H1 (cell line): Measurements from ENCODE around the gene STIM1. TPM values are rescaled to one million over a fixed set of nuclear protein-coding genes. Genes with fewer than 3 reads are reported as not detected.

Source experiments
- CTCF ChIA-PET: fragments of 300-600 bp; sonication (Branson Sonifier 250); formaldehyde crosslinking; loops from one replicate; lab custom pipeline; 2021; ENCODE audit not compliant: partially characterized antibody; lab: Charles Lee
- POLR2A ChIA-PET: fragments of 300-600 bp; sonication (Branson Sonifier 250); formaldehyde crosslinking; loops from one replicate; lab custom pipeline; 2021; ENCODE audit warnings: inconsistent platforms; ENCODE audit not compliant: partially characterized antibody; lab: Charles Lee
- DNase-seq, 2 experiments: peaks; one replicate each; pipeline versions ENCODE4 v3.0.0 to v3.0.0-alpha.2; 2010 to 2022; ENCODE audit warnings: low spot score in 2 of 2, low read depth in 1 of 2, mixed read lengths in 1 of 2
- FAIRE-seq: peaks from 2 replicates; lab custom pipeline; 2011; peaks lifted over from hg19 to GRCh38; lab: Jason Lieb, UNC
- H2AFZ ChIP-seq: 2 replicates; pipeline ENCODE4 v1.8.1; 2012; ENCODE audit warnings: low read length, inconsistent platforms
- H2AK5ac ChIP-seq: 2 replicates; pipeline ENCODE4 v1.6.1; 2013; ENCODE audit warnings: low read depth, low read length
- H2BK120ac ChIP-seq: replicated peaks from 2 replicates; pipeline ENCODE3; 2013; ENCODE audit warnings: low read depth, low read length, inconsistent platforms
- H2BK12ac ChIP-seq: 2 replicates; pipeline ENCODE4 v1.6.1; 2013; ENCODE audit warnings: low read depth, low read length
- H2BK15ac ChIP-seq: 2 replicates; pipeline ENCODE4 v1.6.1; 2013; ENCODE audit warnings: low read length
- H2BK20ac ChIP-seq: 2 replicates; pipeline ENCODE4 v1.6.1; 2013; ENCODE audit warnings: low read length
- H2BK5ac ChIP-seq: 2 replicates; pipeline ENCODE4 v1.6.1; 2013; ENCODE audit warnings: low read depth, low read length
- H3K14ac ChIP-seq: 2 replicates; pipeline ENCODE4 v1.6.1; 2013; ENCODE audit warnings: inconsistent platforms; ENCODE audit not compliant: insufficient read length
- H3K18ac ChIP-seq: 2 replicates; pipeline ENCODE4 v1.6.1; 2013; ENCODE audit warnings: low read length; ENCODE audit errors: extremely low read depth
- H3K23ac ChIP-seq: 2 replicates; pipeline ENCODE4 v1.6.1; 2013; ENCODE audit warnings: inconsistent platforms; ENCODE audit not compliant: insufficient read length
- H3K23me2 ChIP-seq: 2 replicates; pipeline ENCODE4 v1.6.1; 2013; ENCODE audit warnings: low read depth, low read length
- H3K27ac ChIP-seq: 2 replicates; pipeline ENCODE4 v1.6.1; 2011; ENCODE audit warnings: low read depth, low read length, inconsistent platforms
- H3K27me3 ChIP-seq, 4 experiments: replicated peaks in 1 of 4; 1 replicate in 1 of 4; 2 replicates in 3 of 4; pipeline versions ENCODE4 v1.6.1 to v1.8.1; 2011 to 2013; ENCODE audit warnings: low read length in 3 of 4, mild to moderate bottlenecking in 3 of 4, inconsistent platforms in 2 of 4, mixed read lengths in 2 of 4, moderate library complexity in 1 of 4; ENCODE audit not compliant: control insufficient read depth in 3 of 4, insufficient read depth in 3 of 4; ENCODE audit errors: extremely low read depth in 1 of 4
- H3K36me3 ChIP-seq, 4 experiments: 2 replicates each; pipeline versions ENCODE4 v1.6.1 to v1.8.1; 2011 to 2013; ENCODE audit warnings: mild to moderate bottlenecking in 4 of 4, low read length in 3 of 4, moderate library complexity in 2 of 4, control low read depth in 1 of 4, inconsistent platforms in 1 of 4; ENCODE audit not compliant: insufficient read depth in 4 of 4, control insufficient read depth in 2 of 4
- H3K4ac ChIP-seq: replicated peaks from 2 replicates; pipeline ENCODE3; 2013; ENCODE audit warnings: low read length, low read depth, mixed read lengths, inconsistent platforms; ENCODE audit not compliant: insufficient read length
- H3K4me1 ChIP-seq, 4 experiments: replicated peaks in 1 of 4; 1 replicate in 1 of 4; 2 replicates in 3 of 4; pipeline versions ENCODE4 v1.6.1 to v1.8.1; 2011 to 2013; ENCODE audit warnings: low read length in 3 of 4, inconsistent platforms in 2 of 4, mixed read lengths in 1 of 4; ENCODE audit not compliant: insufficient read depth in 4 of 4, control insufficient read depth in 3 of 4
- H3K4me2 ChIP-seq, 2 experiments: 2 replicates each; pipeline versions ENCODE4 v1.6.1 to v1.8.1; 2011 to 2013; ENCODE audit warnings: low read depth in 2 of 2, low read length in 2 of 2, control low read depth in 1 of 2, inconsistent platforms in 1 of 2, mild to moderate bottlenecking in 1 of 2; ENCODE audit not compliant: insufficient read depth in 1 of 2
- H3K4me3 ChIP-seq, 4 experiments: fragments of 200-600, 300-600 bp in 1 of 4; sonication (generic), shearing (Covaris generic), sonication (Bioruptor Twin) in 1 of 4; 2 replicates each; pipeline versions ENCODE4 v1.5.1 to v1.8.1; 2011 to 2016; ENCODE audit warnings: low read length in 4 of 4, low read depth in 3 of 4, control low read depth in 2 of 4, inconsistent platforms in 2 of 4, mild to moderate bottlenecking in 2 of 4, mixed read lengths in 1 of 4, moderate library complexity in 1 of 4; ENCODE audit not compliant: insufficient read depth in 2 of 4; ENCODE audit errors: extremely low read depth in 1 of 4
- H3K56ac ChIP-seq: replicated peaks from 2 replicates; pipeline ENCODE3; 2013; ENCODE audit warnings: low read depth, mild to moderate bottlenecking, mixed read lengths, low read length, inconsistent platforms; ENCODE audit not compliant: insufficient read length
- H3K79me1 ChIP-seq: 2 replicates; pipeline ENCODE4 v1.6.1; 2013; ENCODE audit warnings: low read depth, low read length, control low read depth
- H3K79me2 ChIP-seq, 2 experiments: 2 replicates each; pipeline versions ENCODE4 v1.6.1 to v1.8.1; 2012 to 2013; ENCODE audit warnings: low read length in 2 of 2, mild to moderate bottlenecking in 2 of 2, inconsistent platforms in 1 of 2; ENCODE audit not compliant: insufficient read depth in 2 of 2, control insufficient read depth in 1 of 2
- H3K9ac ChIP-seq, 4 experiments: replicated peaks in 1 of 4; 1 replicate in 1 of 4; 2 replicates in 3 of 4; pipeline versions ENCODE4 v1.6.1 to v1.8.1; 2011 to 2013; ENCODE audit warnings: low read depth in 3 of 4, low read length in 3 of 4, control low read depth in 2 of 4, mild to moderate bottlenecking in 2 of 4, moderate library complexity in 2 of 4, inconsistent platforms in 1 of 4; ENCODE audit errors: extremely low read depth in 1 of 4
- H3K9me3 ChIP-seq, 2 experiments: 2 replicates each; pipeline versions ENCODE4 v1.6.1 to v1.8.1; 2012 to 2013; ENCODE audit warnings: mild to moderate bottlenecking in 2 of 2, moderate library complexity in 2 of 2, control low read depth in 1 of 2, inconsistent platforms in 1 of 2, low read depth in 1 of 2, low read length in 1 of 2, mixed read lengths in 1 of 2; ENCODE audit not compliant: insufficient read depth in 2 of 2
- H4K20me1 ChIP-seq, 2 experiments: replicated peaks in 1 of 2; 2 replicates each; pipeline versions ENCODE3 to v1.8.1; 2011 to 2013; ENCODE audit warnings: inconsistent platforms in 2 of 2, low read length in 2 of 2, mild to moderate bottlenecking in 1 of 2; ENCODE audit not compliant: insufficient read depth in 2 of 2, control insufficient read depth in 1 of 2
- H4K5ac ChIP-seq: 2 replicates; pipeline ENCODE4 v1.6.1; 2013; ENCODE audit warnings: low read length, low read depth, mixed read lengths, inconsistent platforms; ENCODE audit not compliant: insufficient read length
- H4K8ac ChIP-seq: 2 replicates; pipeline ENCODE4 v1.8.0; 2013; ENCODE audit warnings: mild to moderate bottlenecking, moderate library complexity, low read length, inconsistent platforms; ENCODE audit not compliant: insufficient read depth; ENCODE audit errors: extremely low read depth
- H4K91ac ChIP-seq: replicated peaks from 2 replicates; pipeline ENCODE3; 2013; ENCODE audit warnings: low read length, mixed read lengths, inconsistent platforms; ENCODE audit not compliant: insufficient read length
- FOSL1 ChIP-seq: IDR thresholded peaks from 2 replicates; pipeline ENCODE4 v1.6.1; 2011; ENCODE audit warnings: mild to moderate bottlenecking, low read depth, low read length, moderate library complexity; ENCODE audit not compliant: insufficient read depth
- POLR2AphosphoS5 ChIP-seq: IDR thresholded peaks from 2 replicates; pipeline ENCODE4 v1.6.1; 2011; ENCODE audit warnings: low read depth, low read length
- WGBS, 2 experiments: shearing (Covaris generic) in 1 of 2; methylation state at CpG; one replicate each; pipeline versions ENCODE4 v1.1.6 to v1.1.7; 2013 to 2015; ENCODE audit warnings: low lambda C conversion rate in 2 of 2, mixed read lengths in 2 of 2, inconsistent platforms in 1 of 2, low coverage in 1 of 2, missing lambda C conversion rate in 1 of 2; ENCODE audit not compliant: insufficient replicate concordance in 2 of 2, insufficient coverage in 1 of 2, insufficient read length in 1 of 2; ENCODE audit errors: extremely low coverage in 1 of 2, missing lambda C conversion rate in 1 of 2; 5-methylcytosine and 5-hydroxymethylcytosine counted together
- polyA plus RNA-seq, 7 experiments: library from polyadenylated mRNA; depleted of rRNA in 3 of 7; stranded (reverse) in 5 of 7; unstranded in 2 of 7; fragments of >200 nt in 5 of 7; fragments of 200-250 nt in 2 of 7; gene quantifications; 1 replicate in 5 of 7; 2 replicates in 1 of 7; 4 replicates in 1 of 7; pipeline versions ENCODE4 v1.2.1 to v1.2.3, GENCODE V29; 2011 to 2013; ENCODE audit warnings: missing spikeins in 2 of 7, mixed read lengths in 2 of 7
- total RNA-seq: library from RNA; stranded (reverse); fragmentation: NEBNext Ultra II Directional; extraction: Animal tissue kit (Norgen Biotek cat#: 25700); gene quantifications from 2 replicates; pipeline ENCODE4 v1.2.1, GENCODE V29; 2021

STIM1 gene
- total and polyA plus RNA-seq, 2 of the 8 experiments (the other 6 are each of a cell fraction or from before 2014, with no cell fraction given): 11.1 to 12.2 TPM

DNA sequence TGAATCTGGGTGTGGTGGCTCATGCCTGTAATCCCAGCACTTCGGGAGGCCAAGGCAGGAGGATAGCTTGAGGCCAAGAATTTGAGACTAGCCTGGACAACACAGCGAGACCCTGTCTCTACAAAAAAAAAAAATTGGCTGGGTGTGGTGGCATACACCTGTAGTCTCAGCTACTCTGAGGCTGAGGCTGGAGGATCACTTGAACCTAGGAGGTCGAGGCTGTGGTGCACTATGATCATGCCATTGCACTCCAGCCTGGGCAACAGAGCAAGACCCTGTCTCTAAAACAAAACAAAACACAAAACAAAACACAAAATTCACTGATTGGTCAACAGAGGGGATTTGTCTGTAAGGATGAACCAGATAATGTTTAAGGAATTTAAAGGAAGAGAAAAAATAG lies 113.7 kb downstream of the STIM1 start:
- Histone ChIP-seq H3K36me3 (no peaks in the 10 kb centered on the region), H3K27ac (no peak overlapping the region), H3K9me3 (no peaks in the 10 kb centered on the region), H2BK20ac (no peak overlapping the region), H3K14ac (no peak overlapping the region), H3K4ac (no peak overlapping the region), H4K20me1 (no peaks in the 10 kb centered on the region), H4K8ac (no peak overlapping the region), H3K27me3 (no peaks in the 10 kb centered on the region), H4K91ac (no peak overlapping the region), H2BK120ac (no peak overlapping the region), H3K56ac (no peak overlapping the region), H3K4me2 (no peak overlapping the region), H3K9ac (no peak overlapping the region), H2BK15ac (no peak overlapping the region), H3K79me2 (no peaks in the 10 kb centered on the region), H3K23ac (no peak overlapping the region), H3K18ac (no peak overlapping the region), H2AFZ (no peak overlapping the region), H3K79me1 (no peaks in the 10 kb centered on the region), H3K4me3 (no peak overlapping the region), H3K4me1 (no peaks in the 10 kb centered on the region), H2BK5ac (no peak overlapping the region), H3K23me2 (no peaks in the 10 kb centered on the region), H4K5ac (no peak overlapping the region), H2AK5ac (no peak overlapping the region), H2BK12ac (no peak overlapping the region)
- ChIA-PET CTCF (interaction anchor here (0.7 to 2.5 kb wide), 2 partner anchors 50 to 120 kb away, joined by 4 to 9 read pairs; no protein-coding TSS in a partner anchor), POLR2A (interaction anchor here (0.6 kb wide), 1 partner anchor 151 kb away, joined by 3 read pairs; no protein-coding TSS in a partner anchor)
- 88% methylated on average over 3 of the region's 3 CpGs; no CpG with 5 or more reads in 1 of the 2 experiments for WGBS, 2 experiments
- DNase-seq: no peak
- TF ChIP-seq POLR2AphosphoS5 (no peak), FOSL1 (no peak)
- FAIRE-seq: no peak
